ENCODE data around the gene CPNE4.

The CPNE4 gene

GRCh38 chr3:131735116-131735515 lies 299.7 kb downstream of the CPNE4 start:
- no peak for DNase-seq (ENCODE audit: low read depth in 2 of 2)

GRCh38 chr3:131733086-131733841 lies 301.6 kb downstream of the CPNE4 start:
- DNase-seq (ENCODE audit: low read depth in 2 of 2) = no peak

DNA sequence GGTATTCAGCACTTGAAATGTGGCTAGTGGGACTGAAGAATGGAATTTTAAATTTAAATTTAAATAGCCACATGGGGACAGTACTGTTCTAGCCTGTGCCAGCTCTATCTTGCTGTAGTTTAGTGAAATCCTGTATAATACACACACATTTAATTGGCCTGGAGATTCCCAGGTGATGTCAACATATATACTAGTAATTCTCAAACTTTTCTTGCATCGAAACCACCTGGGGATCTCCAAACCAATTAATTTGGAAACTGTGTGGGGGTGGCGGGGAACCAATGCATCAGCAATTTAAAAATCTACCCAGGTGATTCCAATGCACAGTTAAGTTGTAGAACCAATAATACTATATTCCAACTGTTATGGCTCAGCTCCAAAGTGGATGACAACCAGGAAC lies 303.1 kb downstream of the CPNE4 start:
- peak in 1 of 2 donors; percentile 8 for DNase-seq (ENCODE audit: low read depth in 2 of 2)

- DNase-seq (ENCODE audit: low read depth in 2 of 2) = no peak
Observed at GRCh38 chr3:131730581-131730980, 304.2 kb downstream of the CPNE4 start.

- no peak for DNase-seq (ENCODE audit: low read depth in 2 of 2)
Observed at GRCh38 chr3:131729643-131730017, 305.2 kb downstream of the CPNE4 start.

DNA sequence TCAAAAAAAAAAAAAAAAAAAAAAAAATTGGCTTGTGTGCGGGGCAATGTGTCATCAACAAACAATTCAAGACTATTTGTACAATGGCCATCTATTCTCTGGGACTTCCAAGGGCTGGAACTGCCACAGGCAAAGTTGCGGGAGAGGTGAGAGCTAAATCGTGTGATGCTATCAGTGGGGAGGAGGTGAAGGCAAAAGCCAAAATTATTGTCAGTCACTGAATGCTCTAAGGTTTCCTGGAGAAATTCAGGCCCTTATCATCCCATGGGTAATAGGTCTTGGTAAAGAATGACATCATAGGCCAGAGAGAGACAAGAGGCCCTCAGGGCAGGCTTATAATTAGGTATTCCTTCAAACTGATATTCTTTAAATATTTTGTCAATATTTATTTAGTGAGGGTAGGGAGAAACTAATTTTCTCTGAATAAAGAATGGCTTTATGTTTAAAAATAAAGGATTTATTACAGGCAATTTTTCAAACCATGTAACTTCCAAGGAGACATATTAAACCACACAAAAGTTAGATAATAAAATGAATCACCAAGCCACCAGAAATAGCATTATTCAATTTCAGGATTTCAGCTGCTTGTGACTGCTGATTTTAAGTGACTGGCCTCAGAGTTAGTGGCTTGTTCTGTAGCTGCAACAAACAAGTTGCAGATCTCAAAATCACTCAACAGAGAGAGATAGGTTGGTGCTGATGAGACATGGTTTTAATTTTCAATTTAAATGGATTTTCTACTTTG lies 305.7 kb downstream of the CPNE4 start:
- DNase-seq (ENCODE audit: low read depth in 2 of 2) = no peak

DNA sequence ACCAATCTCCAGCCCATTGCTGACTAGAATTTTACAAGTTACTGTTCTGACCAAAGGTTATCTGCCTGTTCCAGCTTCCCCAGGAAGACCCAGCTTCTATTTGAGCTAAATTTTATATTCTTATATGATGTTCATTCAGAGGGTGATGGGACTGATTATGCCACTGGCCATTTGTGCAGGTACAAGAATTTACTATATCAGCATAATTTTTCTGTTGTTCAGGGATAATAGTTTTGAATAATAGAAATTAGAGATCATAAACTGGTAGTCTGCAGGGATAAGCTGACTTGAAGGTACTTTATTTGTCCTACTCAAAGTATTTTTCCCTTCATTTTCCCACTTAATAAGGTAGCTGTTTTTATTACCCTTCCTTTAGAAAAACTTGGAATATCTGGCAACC lies 309.4 kb downstream of the CPNE4 start:
- no peak for DNase-seq (ENCODE audit: low read depth in 2 of 2)

DNA sequence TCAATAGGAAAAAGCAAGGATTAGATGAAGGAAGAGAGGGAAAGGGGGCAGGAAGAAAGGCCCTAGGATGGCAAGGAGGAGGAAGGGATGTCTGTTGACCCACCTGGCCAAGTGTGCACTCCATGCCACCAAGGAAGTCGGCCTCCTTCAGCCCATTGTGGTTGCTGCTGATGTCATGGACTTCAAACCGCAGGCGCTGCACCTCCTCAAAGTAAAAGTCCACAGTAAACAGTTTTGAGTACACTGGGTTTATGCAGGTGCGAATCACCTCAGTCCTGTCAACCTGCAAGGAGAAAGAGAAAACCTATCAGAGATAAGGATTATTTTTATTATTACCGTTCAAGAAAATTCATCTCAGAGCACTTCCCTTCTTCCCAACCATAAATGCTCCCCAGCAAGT lies 311.5 kb downstream of the CPNE4 start:
- no peak for DNase-seq (ENCODE audit: low read depth in 2 of 2)

GRCh38 chr3:131717493-131717892 lies 317.3 kb downstream of the CPNE4 start:
- no peak for DNase-seq (ENCODE audit: low read depth in 2 of 2)

GRCh38 chr3:131716943-131717342 lies 317.9 kb downstream of the CPNE4 start:
- DNase-seq (ENCODE audit: low read depth in 2 of 2) = no peak

GRCh38 chr3:131716007-131716406 lies 318.8 kb downstream of the CPNE4 start:
- DNase-seq (ENCODE audit: low read depth in 2 of 2) = no peak

- DNase-seq (ENCODE audit: low read depth in 2 of 2) = no peak
Observed at GRCh38 chr3:131714585-131715220, 320.1 kb downstream of the CPNE4 start.

DNA sequence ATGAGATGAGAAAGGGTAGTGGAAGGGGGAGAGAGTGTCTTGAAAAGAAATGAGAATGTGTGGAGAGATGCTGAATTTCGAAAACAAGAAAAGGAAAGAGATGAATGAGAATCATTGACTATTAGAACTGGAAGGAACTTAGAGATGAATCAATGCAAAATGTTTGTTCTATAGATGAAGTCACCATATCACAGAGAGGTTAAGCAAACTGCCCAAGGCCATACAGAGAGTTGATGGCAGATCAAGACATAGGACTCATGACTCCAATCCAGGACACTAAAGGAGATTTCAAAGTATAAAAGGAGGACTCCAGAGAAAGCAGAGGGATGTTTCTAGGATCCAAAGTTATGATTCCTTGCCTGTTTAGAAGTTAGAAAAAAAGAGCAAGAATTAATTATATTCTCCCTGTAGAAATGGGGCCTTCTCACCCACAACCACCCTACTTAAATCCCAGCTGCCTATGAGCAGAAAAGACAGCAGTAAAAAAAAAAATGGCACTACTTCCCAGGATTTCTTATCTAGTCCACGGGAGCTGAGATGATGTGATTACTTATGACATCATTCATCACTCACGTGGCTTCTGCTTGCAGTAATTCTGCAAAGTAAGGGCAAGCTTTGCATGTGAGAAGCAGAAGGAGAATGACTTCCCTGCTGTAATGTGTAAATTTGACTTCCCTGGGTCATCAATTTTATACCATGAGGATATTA lies 321.2 kb downstream of the CPNE4 start:
- no peak for DNase-seq (ENCODE audit: low read depth in 2 of 2)

- DNase-seq (ENCODE audit: low read depth in 2 of 2) = no peak
Observed at GRCh38 chr3:131712662-131713061, 322.2 kb downstream of the CPNE4 start.

- no peak for DNase-seq (ENCODE audit: low read depth in 2 of 2)
Observed at GRCh38 chr3:131711114-131711768, 323.6 kb downstream of the CPNE4 start.

DNA sequence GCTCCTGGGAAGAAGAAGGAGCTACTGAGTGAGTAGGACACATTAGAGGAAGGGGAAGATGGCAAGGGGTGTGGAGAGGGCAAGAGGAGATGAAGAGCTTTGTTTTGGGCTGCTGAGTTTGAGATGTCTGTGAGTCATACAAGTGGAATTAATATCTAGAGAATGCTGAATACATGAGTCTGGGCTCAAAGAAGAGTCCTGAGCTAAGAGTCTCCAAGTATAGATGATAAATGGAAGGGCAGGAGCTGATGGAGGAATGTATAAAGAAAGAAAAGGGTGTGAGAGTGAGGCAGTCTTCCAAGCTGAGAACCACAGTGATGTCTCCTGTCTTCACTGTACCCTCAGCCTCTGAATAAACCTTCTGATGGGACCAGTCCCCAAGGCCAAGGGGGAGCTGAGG lies 326.6 kb downstream of the CPNE4 start:
- DNase-seq (ENCODE audit: low read depth in 2 of 2) = no peak

GRCh38 chr3:131705558-131706051 lies 329.2 kb downstream of the CPNE4 start:
- no peak for DNase-seq (ENCODE audit: low read depth in 2 of 2)

- no peak for DNase-seq (ENCODE audit: low read depth in 2 of 2)
Observed at GRCh38 chr3:131705099-131705498, 329.7 kb downstream of the CPNE4 start.

DNA sequence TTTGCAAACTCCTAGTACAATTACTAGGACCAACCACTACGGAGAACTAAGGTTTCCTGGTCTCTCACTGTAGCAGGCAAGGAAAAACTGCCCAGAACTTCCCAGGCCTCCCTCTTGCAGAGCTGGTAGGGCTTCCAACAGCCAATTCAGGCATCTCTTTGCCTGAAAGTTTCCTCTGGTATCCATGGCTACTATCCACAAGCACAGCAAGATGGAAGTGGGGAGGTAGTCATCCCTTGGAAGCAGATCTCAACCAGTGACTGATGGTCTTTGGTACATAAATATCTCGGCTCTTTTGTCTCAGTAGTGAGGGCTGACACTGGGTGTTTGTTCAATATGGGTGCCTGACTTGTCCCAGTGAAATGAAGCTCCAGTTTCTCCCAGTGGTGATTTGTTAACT lies 330.7 kb downstream of the CPNE4 start:
- DNase-seq (ENCODE audit: low read depth in 2 of 2) = no peak

GRCh38 chr3:131702146-131702545 lies 332.7 kb downstream of the CPNE4 start:
- DNase-seq (ENCODE audit: low read depth in 2 of 2) = no peak

DNA sequence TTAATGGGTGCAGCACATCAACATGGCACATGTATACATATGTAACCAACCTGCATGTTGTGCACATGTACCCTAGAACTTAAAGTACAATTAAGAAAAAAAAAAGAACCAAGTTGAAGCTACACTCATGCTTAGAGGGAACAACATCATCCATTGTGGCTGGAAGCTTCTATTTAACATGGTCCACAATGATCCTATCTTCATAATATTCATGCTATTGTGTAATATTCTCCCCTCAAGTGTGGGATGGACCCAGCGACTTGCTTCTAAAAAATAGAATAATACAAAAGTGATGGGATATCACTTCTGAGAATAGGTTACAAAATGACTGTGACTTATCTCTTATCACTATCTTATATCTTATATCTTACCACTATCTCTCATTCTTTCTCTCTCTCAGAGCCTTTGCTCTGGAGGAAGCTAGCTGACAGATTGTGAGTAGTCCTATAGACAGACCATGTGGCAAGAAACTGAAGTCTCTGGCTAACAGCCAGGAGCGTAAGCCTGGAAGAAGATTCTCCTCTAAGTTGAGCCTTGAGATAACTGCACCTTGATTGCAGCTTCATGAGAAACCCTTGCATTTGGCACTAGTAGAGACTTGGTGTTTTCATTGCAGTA lies 333.6 kb downstream of the CPNE4 start:
- no peak for DNase-seq (ENCODE audit: low read depth in 2 of 2)
